GM12892 (cell line): ENCODE data around the gene MEIOB.

ENCODE experiments used
- POLR2A ChIP-seq: IDR thresholded peaks from 2 replicates; pipeline ENCODE4 v1.6.1; 2011; ENCODE audit warnings: low read depth, low read length, control low read depth
- POLR2AphosphoS5 ChIP-seq: IDR thresholded peaks from 2 replicates; pipeline ENCODE4 v1.6.1; 2011; ENCODE audit warnings: low read depth, low read length, control low read depth
- TAF1 ChIP-seq: IDR thresholded peaks from 2 replicates; pipeline ENCODE4 v1.6.1; 2011; ENCODE audit warnings: low read depth, mild to moderate bottlenecking, control low read depth, low read length, borderline replicate concordance

- TF ChIP-seq POLR2A (no peak), TAF1 (no peak), POLR2AphosphoS5 (no peak)
Observed at GRCh38 chr16:1830213-1830612, 41.8 kb downstream of the MEIOB start.
